Measurements from ENCODE around the gene MAST4.

Gene MAST4

DNA sequence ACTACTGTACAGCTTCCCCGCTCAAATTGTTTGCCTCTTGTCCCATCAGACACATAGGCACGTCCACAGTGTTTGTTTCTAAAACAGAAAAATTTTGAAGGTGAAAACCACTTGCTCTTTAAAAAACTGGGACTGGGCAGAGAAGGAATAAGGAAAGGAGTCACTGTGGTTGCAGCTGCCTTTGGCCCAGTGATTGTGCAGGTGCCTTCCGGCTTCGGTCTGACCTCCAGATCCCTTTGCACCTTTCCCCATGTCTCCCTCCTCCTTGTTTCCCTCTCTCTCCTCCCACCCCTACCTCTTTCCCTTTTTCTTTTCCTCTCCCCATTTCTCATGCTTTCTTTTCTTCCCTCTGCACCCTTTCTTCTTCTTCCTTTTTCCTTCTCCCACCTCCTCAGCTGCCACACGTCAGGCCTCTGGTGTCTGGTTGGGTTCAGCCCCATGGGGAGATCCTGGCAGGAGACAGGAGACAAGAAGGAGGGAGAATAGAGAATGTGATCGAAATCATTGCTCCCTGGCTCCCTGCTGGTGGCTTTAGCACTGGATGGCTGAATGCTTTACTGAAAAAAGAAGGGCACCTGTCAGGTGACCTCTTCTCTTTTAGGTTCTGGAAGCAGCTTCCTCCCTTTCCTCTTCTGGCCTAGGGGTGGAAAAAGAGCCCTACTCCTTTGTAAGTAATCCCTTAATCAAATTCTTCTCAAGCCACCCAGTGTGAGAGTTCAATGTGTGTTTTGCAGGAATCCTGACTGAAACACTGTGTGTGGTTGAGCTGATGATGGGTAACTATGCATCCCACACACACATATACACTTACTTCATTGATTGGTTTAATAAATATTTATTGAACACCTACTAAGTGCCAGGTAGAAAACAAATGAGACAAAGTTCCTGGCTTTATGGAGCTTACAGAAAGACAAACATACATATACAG is 267.3 kb downstream of the MAST4 start:
- in situ Hi-C loops (cut with HindIII; ENCODE audit: low sequenced_read_pairs), result no loop called here

DNA sequence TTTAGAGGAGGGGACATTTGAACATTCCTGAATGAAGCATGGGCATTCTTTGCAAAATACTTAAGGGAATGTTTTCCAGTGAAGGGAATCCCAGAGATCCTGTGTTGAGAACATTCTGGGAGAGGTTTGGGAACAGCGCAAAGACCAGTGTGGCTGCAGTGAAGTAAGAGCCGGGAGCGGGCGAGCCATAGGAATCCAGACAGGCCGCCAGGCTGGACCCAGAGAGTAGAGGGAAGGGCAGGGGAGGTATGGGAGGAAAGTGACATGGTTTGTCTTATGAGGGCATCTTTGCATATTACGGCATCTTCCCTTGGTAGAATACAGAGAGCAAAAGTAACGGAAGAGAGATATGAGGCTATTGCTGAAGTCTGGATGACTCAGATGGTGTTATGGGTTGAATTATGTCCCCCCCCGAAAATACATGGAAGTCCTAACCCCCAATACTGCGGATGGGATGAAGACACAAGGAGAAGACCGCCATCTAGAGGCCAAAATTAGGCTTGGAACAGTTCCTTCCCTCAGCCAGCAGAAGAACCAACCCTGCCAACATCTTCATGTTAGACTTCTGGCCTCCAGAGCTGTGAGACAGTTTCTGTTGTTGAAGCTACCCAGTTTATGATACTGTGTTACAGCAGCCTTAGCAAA is 268.2 kb downstream of the MAST4 start:
- in situ Hi-C loops (cut with HindIII; ENCODE audit: low sequenced_read_pairs), result no loop called here

DNA sequence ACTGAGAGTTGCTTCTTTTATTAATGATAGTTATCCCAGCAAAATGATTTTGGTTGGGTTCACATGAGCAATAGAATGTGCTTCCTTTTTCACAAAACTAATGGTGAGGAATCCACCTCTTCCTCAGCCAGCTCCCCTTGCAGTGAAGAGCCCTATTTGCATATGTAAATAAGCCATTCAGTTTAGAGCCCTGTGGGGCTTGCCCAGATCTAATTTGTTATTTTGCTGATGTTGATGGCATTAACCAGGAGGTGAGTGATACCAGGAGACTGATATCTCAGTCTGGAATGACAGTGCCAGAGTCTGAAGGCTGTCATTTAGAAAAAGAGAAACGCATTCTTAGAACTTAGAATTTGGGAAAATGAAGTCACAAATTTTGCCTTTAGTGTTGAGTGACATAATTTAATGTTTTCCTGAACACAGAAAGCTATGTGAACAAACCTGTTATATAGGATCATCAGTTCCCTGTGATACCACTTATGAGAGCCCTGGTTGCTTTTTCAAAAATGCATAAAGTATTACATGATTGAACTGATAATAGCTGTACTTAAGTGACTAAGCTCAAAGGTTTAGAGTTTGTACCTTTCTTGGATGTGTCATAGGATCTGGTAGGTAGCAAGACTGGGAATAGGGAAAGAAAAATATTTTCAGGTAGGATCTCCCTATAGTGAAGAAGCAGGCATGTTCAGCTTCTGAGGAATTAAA is 271.6 kb downstream of the MAST4 start:
- in situ Hi-C loops (cut with HindIII; ENCODE audit: low sequenced_read_pairs), result no loop called here

DNA sequence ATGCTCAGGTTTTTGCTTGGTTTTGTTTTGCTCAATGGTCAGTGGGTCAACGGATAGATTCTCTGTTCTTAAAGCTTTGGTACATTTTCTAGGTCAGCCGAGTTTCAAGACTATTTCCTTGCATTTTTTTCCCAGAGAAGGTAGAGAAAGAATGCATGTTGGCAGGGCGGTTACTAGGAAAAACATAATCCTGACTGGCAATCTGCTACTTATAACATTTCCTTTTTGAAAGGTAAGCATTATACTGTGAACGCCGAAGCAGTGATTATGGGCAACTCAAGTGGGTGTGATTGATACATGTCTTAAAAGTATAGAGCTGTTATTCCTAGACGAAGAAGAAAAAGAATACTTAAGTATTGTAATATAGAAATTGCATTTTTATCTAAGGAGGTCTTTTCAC is 273.2 kb downstream of the MAST4 start:
- in situ Hi-C loops (cut with HindIII; ENCODE audit: low sequenced_read_pairs), result no loop called here

DNA sequence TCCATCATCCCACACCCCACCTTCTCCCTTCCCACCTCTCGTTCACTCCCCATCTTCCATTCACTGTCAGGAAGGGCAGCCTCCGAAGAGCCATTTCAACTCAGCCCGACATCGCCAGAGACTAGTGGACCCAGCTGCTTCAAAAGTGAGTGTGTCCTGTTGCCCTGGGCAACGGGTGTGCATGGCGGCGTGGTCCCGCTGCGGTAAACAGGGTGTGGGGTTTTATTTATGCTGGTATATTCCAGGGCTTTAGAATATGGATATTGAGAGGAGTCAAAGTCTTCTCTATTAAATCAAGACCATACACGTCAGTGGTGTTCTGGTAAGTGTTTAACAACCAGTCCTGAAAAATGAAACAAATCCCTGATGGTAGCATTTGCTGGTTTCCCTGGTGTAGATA is 274.5 kb downstream of the MAST4 start:
- in situ Hi-C loops (cut with HindIII; ENCODE audit: low sequenced_read_pairs), result no loop called here

DNA sequence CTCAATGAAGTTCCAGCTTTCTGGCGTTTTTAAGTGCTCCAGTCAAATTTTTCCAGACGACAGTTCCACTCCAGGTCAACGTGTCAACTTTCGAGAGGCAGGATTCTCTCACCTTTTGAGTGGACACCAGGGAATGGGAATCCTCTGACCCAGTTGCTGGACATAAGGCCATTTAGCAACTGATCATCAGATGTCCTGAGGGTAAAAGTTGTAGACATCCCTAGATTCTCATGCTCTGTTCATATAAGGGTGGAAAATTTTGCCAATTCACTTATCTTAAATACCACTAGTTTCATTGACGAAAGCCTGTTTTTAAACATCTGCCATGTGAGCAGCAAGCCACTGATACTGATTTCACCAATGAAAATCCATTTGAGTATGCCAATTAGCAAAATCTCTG is 275.5 kb downstream of the MAST4 start:
- in situ Hi-C loops (cut with HindIII; ENCODE audit: low sequenced_read_pairs), result no loop called here

DNA sequence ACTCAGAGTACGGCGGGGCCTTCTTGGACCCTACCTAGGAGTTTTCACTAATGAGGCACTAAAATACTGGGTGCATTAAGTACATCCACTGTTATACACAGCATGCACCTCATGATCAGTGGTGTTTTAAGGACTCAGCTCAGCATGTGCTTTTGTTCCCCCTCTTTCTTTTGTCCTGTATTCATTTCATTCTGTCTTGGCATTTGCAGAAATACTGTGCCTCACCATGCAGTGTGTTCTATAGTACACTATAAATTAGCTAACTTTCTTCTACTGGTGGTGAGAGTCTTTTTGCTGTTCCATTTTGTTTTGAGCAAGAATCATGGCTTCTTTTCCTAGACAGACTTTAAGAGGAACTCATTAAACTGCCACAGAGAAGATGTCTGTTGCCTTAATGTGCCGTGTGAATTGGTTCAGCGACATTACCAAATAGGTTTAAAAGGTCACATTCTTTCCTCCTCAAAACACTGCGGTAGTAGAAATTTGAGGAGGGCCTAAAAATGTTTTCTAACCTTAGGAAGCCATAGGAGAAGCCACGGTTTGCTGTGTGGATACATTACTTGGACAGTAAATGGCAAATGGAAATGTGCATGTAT is 276.6 kb downstream of the MAST4 start:
- in situ Hi-C loops (cut with HindIII; ENCODE audit: low sequenced_read_pairs), result no loop called here

DNA sequence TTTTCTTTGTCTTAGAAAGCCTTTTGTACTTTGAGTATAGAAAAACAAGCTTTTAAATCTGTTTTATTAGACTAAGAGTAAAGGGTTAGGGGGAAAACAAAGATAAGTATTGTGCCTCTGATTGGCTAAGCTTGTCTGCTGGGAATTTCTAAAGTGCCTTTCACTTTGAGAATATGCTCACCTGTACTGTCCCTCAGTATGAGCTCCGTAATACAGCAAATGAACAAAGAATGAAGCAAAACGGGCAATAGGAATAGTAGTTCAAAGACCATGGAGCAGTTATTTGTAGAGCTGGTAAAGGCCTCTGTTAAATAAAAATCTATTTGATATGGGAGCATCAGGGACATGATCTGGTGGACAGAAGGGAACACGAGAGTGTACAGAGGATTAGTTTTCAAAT is 277.8 kb downstream of the MAST4 start:
- in situ Hi-C loops (cut with HindIII; ENCODE audit: low sequenced_read_pairs), result no loop called here

DNA sequence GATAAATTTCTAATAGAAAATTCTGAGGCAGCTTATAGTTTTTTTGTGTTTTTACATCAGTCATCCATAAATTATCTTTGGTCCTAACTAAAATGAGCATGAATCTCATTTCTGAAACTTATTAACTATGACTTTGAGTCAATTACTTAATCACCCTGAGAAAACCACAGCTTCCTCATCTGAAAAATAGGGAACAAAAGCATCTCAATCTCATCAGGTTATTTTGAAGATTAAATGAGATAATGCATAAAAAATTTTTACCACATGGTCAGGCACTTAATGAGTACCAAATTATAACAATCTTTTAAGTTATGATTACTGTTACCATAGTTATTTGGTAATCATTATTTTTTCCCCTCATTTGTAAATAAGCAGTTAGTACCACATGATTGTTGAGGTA is 279.1 kb downstream of the MAST4 start:
- in situ Hi-C loops (cut with HindIII; ENCODE audit: low sequenced_read_pairs), result no loop called here

DNA sequence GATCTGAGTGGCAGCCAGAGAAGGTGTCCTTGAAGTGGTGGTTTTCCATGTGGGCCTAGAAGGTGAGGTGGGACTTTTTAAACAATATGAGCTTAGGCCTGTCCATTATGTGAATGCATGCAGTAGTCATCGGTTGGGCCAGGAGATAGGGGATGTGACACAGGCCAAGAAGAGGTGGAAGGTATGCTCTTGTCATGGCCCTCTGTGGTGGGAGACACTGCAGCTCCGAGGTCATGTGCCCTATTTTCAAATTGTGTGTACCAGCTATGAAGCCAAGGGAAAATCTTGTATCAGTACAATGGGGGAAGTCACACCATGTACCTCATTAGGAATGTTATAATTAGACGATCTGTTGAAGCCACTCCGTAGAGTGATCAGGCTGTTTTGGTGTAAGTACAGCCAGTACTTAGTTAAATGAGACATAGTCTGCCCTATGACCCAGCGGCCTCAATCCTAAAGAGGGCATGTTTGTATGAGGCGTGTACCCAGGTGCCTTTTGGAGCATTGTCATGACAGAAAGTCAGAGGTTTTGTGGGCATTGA is 280.1 kb downstream of the MAST4 start:
- in situ Hi-C loops (cut with HindIII; ENCODE audit: low sequenced_read_pairs), result no loop called here

DNA sequence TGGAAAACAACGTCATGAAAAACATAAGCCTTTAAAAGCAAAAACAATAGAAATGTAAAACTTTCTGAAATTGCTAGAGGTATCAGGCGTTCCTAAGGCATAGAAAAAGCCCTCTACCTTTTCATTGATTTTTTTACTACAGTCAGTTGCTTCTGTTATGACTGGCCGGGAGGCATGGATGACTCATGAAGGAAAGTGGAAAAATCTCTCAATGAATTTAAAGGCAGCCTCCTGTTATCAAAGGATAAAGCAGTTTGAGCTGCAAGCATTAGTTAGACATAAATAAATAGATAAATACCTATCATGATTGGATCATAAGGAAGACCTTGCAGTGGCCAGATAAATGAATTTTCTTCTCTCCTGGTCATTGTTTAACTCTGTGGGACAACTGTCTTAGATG is 281.6 kb downstream of the MAST4 start:
- in situ Hi-C loops (cut with HindIII; ENCODE audit: low sequenced_read_pairs), result no loop called here

DNA sequence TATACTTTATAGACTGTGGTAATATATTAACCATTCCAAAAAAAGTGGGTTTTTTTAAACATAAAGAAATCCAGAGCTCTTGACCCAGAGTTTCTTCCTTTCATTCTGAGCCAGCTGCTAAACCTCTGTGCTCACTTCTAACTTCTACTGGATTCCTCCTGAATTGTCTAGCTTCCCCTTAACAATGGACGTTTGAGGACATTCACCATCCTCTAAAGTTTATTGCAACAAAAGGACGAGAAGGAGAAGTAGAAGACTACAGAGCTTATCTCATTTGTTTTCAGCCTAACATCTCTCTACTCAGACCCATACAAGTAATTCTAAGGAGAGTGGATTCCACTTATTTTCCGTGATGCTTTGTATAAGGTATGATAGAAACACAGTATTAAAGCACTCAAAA is 284.2 kb downstream of the MAST4 start:
- in situ Hi-C loops (cut with HindIII; ENCODE audit: low sequenced_read_pairs), result no loop called here

DNA sequence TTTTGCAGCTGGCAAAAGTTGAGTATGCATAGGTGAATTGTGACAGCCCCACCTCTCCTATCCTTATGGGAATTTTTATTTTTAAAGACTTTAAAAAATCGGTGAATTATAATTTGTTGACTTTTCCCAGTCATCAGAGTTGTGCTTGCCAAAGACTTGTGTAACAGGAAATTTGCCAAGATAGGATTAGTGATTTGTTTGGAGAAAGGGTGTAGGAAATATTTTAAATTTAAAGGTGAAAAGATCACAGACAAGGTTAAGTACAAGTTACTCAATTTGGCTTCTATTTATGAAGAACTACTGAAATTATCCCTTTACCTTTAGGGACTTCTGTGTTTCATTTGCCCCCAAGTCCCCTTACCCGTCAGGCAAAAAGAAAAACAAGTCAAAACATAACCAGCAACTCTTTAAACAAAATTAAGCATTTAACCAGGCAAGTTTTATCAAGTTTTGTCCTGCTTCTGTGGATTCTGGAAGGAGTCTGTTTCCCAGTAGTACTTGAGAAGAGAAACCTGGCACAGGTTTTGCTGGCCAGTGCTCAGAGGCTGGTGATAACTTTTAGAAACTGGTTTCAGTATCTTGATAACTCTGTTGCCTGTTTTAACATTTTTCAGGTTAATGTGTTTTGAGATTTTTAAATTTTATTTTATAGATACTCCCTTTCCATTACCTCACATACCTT is 285.4 kb downstream of the MAST4 start:
- in situ Hi-C loops (cut with HindIII; ENCODE audit: low sequenced_read_pairs), result no loop called here

DNA sequence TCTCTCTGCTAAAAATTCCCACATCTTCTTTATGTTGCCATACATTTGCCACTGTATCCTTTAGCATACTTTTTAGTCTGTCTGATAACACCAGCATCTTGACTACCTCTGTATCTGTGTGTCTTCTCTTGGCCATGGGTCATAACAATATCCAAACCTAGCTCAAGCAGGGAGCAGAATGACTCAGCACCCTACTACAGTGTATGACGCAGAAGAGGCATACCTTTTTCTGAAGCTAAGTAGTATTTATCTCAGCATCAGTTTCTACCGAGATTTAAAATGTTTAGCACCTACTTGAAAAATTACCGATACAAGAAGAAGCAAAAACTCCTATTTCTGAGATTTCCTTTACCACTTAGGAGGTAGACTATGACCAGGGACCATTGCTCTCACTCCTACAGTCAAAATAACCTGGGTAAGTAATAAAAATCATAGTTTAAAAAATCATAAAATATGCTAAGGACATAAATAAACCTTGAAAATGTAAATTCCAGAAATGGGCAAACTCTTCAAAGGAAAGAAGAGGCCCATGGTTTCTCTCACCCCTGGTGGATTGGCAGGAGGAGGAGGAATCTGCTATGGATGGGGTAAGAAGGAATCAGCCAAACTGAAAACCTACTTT is 286.5 kb downstream of the MAST4 start:
- in situ Hi-C loops (cut with HindIII; ENCODE audit: low sequenced_read_pairs), result no loop called here

DNA sequence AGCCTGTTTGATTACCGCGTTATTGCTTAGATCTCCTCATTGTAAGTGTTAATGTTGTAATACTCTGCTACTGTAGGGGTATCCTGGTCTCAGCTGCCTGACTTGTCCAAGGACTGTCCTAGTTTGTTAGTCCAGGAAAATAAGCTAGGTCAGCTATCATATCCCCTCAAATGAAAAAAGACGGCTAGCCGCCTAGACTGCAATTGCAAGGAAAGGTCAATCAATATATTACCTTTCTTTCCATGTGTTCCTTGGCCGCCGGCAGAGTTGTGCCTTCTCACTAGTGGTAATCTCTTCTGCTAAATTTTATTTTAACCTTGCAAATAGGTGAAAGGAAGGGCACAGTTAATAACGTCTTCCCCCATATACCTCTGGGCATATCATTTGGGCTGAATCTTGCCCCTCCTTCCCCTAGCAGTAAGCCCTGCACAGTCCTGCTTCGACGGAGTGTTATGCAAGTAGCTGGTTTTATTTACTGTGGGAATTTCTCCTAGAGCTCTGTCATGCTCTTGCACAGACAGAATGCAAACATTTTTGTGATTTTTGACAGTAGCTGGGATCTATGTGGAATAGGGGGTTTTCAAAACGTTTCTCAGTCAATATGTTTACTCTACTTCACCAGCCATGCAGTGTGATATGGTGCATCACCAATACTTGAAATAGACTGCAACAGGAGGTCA is 288.5 kb downstream of the MAST4 start:
- in situ Hi-C loops (cut with HindIII; ENCODE audit: low sequenced_read_pairs), result no loop called here

DNA sequence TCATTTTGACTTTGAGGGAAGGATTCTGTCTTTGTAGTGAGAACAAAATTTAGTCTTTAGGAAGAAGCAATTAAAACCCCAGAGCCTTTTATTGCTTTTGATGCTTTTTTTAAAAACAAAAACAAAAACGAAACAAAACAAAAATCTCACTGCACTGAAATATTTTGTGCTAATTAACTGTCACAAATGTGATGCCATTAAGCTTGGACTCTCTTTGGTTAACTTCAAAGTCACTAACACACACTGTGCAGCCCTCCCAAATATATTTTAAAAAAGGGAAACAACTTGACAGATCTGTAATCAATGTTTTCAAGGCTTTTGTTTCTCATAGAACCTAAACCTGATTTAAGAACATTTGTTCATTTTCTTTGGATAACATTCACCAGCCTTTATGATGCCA is 290.7 kb downstream of the MAST4 start:
- in situ Hi-C loops (cut with HindIII; ENCODE audit: low sequenced_read_pairs), result no loop called here

DNA sequence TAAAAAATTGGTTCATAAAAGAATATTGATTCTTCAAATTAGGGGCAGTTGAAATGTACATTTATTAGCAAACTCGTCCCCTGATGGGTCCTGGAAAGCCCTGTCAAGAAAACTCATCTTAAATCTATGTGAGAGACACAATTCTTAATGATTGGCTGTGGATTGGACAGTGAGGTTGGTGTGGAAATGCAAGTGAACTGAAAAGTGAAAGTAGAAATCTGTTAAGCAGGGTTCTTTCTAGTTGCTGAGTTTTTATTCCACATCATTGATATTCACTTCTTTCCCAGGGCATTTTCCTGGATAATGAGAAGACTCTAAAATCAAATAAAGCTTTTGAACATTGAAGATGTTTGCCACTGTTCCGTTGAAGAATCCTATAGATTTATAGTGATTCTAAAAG is 292.4 kb downstream of the MAST4 start:
- in situ Hi-C loops (cut with HindIII; ENCODE audit: low sequenced_read_pairs), result no loop called here

DNA sequence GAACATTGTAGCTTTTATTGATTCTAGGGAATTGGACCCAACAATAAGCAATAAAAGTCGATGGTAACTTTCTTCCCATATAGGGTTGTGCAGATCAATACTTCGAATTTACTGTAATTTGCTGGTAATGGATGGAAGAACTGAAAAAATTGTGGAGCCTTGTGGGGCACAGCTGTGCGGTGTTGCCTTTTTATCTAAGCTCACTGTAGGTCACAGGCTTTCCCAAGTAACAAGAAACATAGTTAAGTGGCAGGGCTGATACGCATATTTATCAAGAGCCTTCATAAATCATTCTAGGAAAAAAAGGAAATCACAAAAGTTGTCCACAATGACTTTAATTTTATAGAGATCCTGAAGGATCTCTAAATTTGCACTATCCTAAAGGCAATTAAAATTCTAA is 292.9 kb downstream of the MAST4 start:
- in situ Hi-C loops (cut with HindIII; ENCODE audit: low sequenced_read_pairs), result no loop called here

DNA sequence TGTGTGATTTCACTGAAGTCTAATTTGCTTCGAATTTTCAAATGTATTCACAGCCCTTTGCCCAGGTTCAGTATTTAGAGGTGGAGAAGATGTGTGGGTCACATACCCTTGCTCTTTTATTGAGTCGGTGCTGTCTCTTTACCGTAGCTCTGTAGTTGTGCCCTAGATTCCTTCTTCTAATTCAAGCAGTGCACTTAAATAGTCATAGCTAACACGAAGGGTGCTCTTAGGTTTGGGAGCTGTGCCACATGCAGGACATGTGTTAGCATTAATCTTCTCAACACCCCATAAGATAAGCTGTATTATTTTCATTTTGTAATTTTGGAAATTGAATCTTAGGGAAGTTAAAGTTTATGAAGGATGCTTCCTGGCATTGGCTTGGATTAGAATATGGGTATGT is 293.3 kb downstream of the MAST4 start:
- in situ Hi-C loops (cut with HindIII; ENCODE audit: low sequenced_read_pairs), result no loop called here
